PC-3 (cell line): ENCODE results near the gene CDK5RAP2. TPM values are rescaled to one million over a fixed set of nuclear protein-coding genes. Genes with fewer than 3 reads are reported as not detected.

Source experiments
- ATAC-seq: fragments of 200-7000 bp; cut with Tn5 transposase; 2 replicates; pipeline ENCODE4 v1.9.1; 2020; ENCODE audit warnings: mild to moderate bottlenecking, moderate library complexity
- BruUV-seq: library from RNA; stranded (reverse); fragments of 400-500 nt; replicated peaks from 2 replicates; lab custom pipeline; 2021; lab: Mats Ljungman, UMichigan
- CTCF ChIA-PET: fragments of 300-600 bp; sonication (Branson Sonifier 250); formaldehyde crosslinking; loops from one replicate; lab custom pipeline; 2022; ENCODE audit warnings: antibody characterized with exemption; lab: Charles Lee
- POLR2A ChIA-PET: fragments of 300-600 bp; sonication (Branson Sonifier 250); formaldehyde crosslinking; loops from one replicate; lab custom pipeline; 2022; ENCODE audit warnings: antibody characterized with exemption; ENCODE audit not compliant: unreplicated experiment; lab: Charles Lee
- DNase-seq: peaks from one replicate; pipeline ENCODE4 v3.0.0-alpha.2; 2015
- H2AFZ ChIP-seq: fragments of 300-600 bp; sonication (generic); 2 replicates; pipeline ENCODE4 v1.6.0; 2016; ENCODE audit warnings: antibody characterized with exemption, low read length
- H3F3A ChIP-seq: fragments of 300-600 bp; sonication (generic); one replicate; pipeline ENCODE4 v1.6.0; 2017; ENCODE audit warnings: antibody characterized with exemption, low read length, control low read depth, mild to moderate bottlenecking; ENCODE audit not compliant: unreplicated experiment
- H3K27ac ChIP-seq: fragments of 300-600 bp; sonication (generic); 2 replicates; pipeline ENCODE4 v1.5.1; 2016; ENCODE audit warnings: mild to moderate bottlenecking, low read length
- H3K27me3 ChIP-seq: fragments of 300-600 bp; sonication (generic); 2 replicates; pipeline ENCODE4 v1.6.1; 2016; ENCODE audit warnings: low read length, mixed read lengths
- H3K36me3 ChIP-seq: fragments of 300-600 bp; sonication (generic); 2 replicates; pipeline ENCODE4 v1.6.1; 2016; ENCODE audit warnings: low read depth, mixed run types, low read length, mixed read lengths
- H3K4me1 ChIP-seq: fragments of 300-600 bp; sonication (generic); 2 replicates; pipeline ENCODE4 v1.5.1; 2016; ENCODE audit warnings: low read length; ENCODE audit not compliant: insufficient read depth
- H3K4me2 ChIP-seq: fragments of 300-600 bp; sonication (generic); 2 replicates; pipeline ENCODE4 v1.6.0; 2016; ENCODE audit warnings: low read length
- H3K4me3 ChIP-seq: fragments of 300-600 bp; sonication (generic); 2 replicates; pipeline ENCODE4 v1.5.1; 2016; ENCODE audit warnings: mild to moderate bottlenecking, low read length, mixed read lengths
- H3K79me2 ChIP-seq: fragments of 300-600 bp; sonication (generic); 2 replicates; pipeline ENCODE4 v1.6.1; 2017; ENCODE audit warnings: low read length, mixed read lengths
- H3K9ac ChIP-seq: fragments of 300-600 bp; sonication (generic); 2 replicates; pipeline ENCODE4 v1.6.0; 2016; ENCODE audit warnings: mild to moderate bottlenecking, low read length
- H3K9me2 ChIP-seq: fragments of 300-600 bp; sonication (generic); replicated peaks from 2 replicates; pipeline ENCODE4 v1.6.1; 2016; ENCODE audit warnings: mixed run types, low read length, mixed read lengths
- H3K9me3 ChIP-seq: fragments of 300-600 bp; sonication (generic); 2 replicates; pipeline ENCODE4 v1.6.1; 2016; ENCODE audit warnings: low read length, mixed read lengths
- H4K20me1 ChIP-seq: fragments of 300-600 bp; sonication (generic); 2 replicates; pipeline ENCODE4 v1.6.1; 2016; ENCODE audit warnings: low read length, mixed read lengths
- EZH2 ChIP-seq: fragments of 300-600 bp; sonication (generic); IDR thresholded peaks from one replicate; pipeline ENCODE4 v1.6.1; 2017; ENCODE audit warnings: antibody characterized with exemption, mild to moderate bottlenecking, low read length; ENCODE audit not compliant: unreplicated experiment
- EZH2phosphoT487 ChIP-seq: fragments of 300-600 bp; sonication (generic); IDR thresholded peaks from 2 replicates; pipeline ENCODE4 v1.6.1; 2018; ENCODE audit warnings: mild to moderate bottlenecking, antibody characterized with exemption, low read length, borderline replicate concordance
- intact Hi-C: fragments of 100-400 bp; cut with micrococcal nuclease; formaldehyde crosslinking; loops from 2 replicates; pipeline ENCODE4 v1.9.0; 2023
- total RNA-seq: library from RNA; depleted of rRNA; stranded (reverse); fragments of >200 nt; gene quantifications from 2 replicates; pipeline ENCODE4 v1.2.3, GENCODE V29; 2014
- TF ChIP-seq, protein P1 (sequence below): fragments of 300-600 bp; sonication (generic); conservative IDR thresholded peaks from 2 replicates; pipeline ENCODE4 v1.5.1; 2017; ENCODE audit warnings: antibody characterized with exemption, low read depth, mild to moderate bottlenecking, low read length

The CDK5RAP2 gene
- total RNA-seq, 1 experiment from 2014 or later: 37.4 TPM

GRCh38 chr9:120394058-120394669, 185.8 kb downstream of the CDK5RAP2 start:
- ChIA-PET POLR2A (interaction anchor here (0.6 kb wide), 1 partner anchor 63 kb away, joined by 3 read pairs; no protein-coding TSS in a partner anchor), CTCF (no interaction called here)
- no peaks in the 10 kb centered on the region for H3K9me2 ChIP-seq
- ATAC-seq: peak; percentile 87
- TF ChIP-seq, protein P1, sequence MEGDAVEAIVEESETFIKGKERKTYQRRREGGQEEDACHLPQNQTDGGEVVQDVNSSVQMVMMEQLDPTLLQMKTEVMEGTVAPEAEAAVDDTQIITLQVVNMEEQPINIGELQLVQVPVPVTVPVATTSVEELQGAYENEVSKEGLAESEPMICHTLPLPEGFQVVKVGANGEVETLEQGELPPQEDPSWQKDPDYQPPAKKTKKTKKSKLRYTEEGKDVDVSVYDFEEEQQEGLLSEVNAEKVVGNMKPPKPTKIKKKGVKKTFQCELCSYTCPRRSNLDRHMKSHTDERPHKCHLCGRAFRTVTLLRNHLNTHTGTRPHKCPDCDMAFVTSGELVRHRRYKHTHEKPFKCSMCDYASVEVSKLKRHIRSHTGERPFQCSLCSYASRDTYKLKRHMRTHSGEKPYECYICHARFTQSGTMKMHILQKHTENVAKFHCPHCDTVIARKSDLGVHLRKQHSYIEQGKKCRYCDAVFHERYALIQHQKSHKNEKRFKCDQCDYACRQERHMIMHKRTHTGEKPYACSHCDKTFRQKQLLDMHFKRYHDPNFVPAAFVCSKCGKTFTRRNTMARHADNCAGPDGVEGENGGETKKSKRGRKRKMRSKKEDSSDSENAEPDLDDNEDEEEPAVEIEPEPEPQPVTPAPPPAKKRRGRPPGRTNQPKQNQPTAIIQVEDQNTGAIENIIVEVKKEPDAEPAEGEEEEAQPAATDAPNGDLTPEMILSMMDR: no peak; the same call in 1 of the 2 replicates
- no peak for TF ChIP-seq EZH2phosphoT487
- no peak for TF ChIP-seq EZH2
- peak; percentile 90 for DNase-seq
- peak overlapping the region; percentile 31; the same call in 1 of the 2 replicates for H2AFZ ChIP-seq
- no peaks in the 10 kb centered on the region for H3K27me3 ChIP-seq
- H3F3A ChIP-seq: peaks cover 13% of the 10 kb centered on the region
- BruUV-seq: no TSS peak
- no peaks in the 10 kb centered on the region for H4K20me1 ChIP-seq
- peak overlapping the region; percentile 76 for H3K4me2 ChIP-seq
- peaks cover 43% of the 10 kb centered on the region for H3K36me3 ChIP-seq
- H3K9me3 ChIP-seq: no peaks in the 10 kb centered on the region
- H3K9ac ChIP-seq: peak overlapping the region; percentile 74
- H3K4me3 ChIP-seq: peak overlapping the region; percentile 32; the same call in 1 of the 2 replicates
- no peaks in the 10 kb centered on the region for H3K79me2 ChIP-seq
- H3K4me1 ChIP-seq: peaks cover 43% of the 10 kb centered on the region
- intact Hi-C loops: loop anchor here (5.0 kb wide), 1 partner anchor 68 kb away; no protein-coding TSS in a partner anchor
- peak overlapping the region; percentile 97 for H3K27ac ChIP-seq

DNA sequence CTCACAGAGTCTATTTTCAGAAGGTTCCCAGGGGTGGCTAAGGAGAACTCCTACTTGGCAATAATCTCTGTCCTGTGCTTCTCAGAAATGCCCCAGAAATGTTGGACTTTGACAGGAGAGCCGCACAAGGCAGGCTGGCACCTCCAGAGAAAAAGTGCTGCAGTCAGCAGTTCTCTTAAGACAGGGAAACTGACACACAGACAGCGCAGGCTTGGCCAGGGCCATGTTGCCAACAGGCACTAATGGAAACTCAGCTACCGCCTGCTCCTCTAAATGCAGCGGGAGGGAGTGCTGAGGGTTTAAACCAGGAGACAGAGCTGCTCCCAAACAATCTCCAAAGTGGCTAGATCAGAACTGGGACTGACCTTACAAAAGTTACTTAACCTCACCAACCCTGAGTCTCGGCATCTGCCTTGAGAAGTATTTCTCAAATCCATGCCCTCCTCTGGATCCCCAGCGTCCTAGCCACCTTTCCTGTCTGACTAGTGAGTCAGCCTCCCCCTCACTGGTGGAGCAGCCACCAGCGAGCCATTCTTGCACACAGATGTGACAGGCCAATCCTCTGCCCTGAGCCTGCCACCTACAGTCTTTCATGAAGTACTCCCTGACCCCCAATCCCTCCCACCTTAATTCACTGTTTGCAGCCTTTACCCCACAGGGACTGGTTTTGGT, 186.4 kb downstream of the CDK5RAP2 start:
- Histone ChIP-seq H3F3A (peaks cover 13% of the 10 kb centered on the region), H4K20me1 (no peaks in the 10 kb centered on the region), H3K27ac (peak overlapping the region; percentile 97), H3K9ac (peak overlapping the region; percentile 74), H3K9me2 (no peaks in the 10 kb centered on the region), H3K79me2 (no peaks in the 10 kb centered on the region), H3K4me3 (peak overlapping the region; percentile 34), H3K27me3 (no peaks in the 10 kb centered on the region), H3K4me2 (peak overlapping the region; percentile 76), H2AFZ (peak overlapping the region; percentile 31; the same call in 1 of the 2 replicates), H3K36me3 (peaks cover 39% of the 10 kb centered on the region), H3K4me1 (peaks cover 43% of the 10 kb centered on the region), H3K9me3 (no peaks in the 10 kb centered on the region)
- TF ChIP-seq, protein P1: no peak
- no peak for TF ChIP-seq EZH2phosphoT487
- TF ChIP-seq EZH2: no peak
- CTCF ChIA-PET: no interaction called here
- no TSS peak for BruUV-seq
- POLR2A ChIA-PET: no interaction called here
- ATAC-seq (peak; percentile 70), DNase-seq (peak; percentile 78)
- intact Hi-C loops: loop anchor here (5.0 kb wide), 1 partner anchor 69 kb away; no protein-coding TSS in a partner anchor
